ENCODE data around the gene ELK4.

DNA sequence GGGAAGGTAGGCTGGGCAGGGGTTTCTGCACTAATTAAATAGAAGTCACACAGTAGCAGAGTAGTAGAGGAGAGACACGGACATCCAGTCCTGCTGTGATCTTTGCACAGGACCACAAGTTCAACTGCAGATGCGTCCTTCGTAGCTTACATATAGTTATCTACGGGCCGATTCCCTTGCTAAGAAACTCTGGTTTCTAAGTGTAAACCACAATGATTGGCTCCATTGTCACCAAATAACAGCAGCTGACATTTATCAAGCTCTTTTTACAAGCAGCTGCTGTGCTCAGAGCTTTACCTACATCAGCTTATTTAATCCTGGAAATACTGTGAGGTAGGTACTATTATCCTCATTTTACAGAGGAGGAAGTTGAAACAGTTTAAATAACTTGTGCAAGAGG, 45.4 kb upstream of the ELK4 start:
- TF ChIP-seq CTCF (IDR thresholded peaks at IDR 0.05) (no peak), POLR2A (IDR thresholded peaks at IDR 0.05) (no peak)
